Fibroblast of lung (primary cell): Measurements from ENCODE around the gene PIK3R6. TPM values are rescaled to one million over a fixed set of nuclear protein-coding genes. Genes with fewer than 3 reads are reported as not detected.

Experiments used
- DNase-seq, 2 donors: peaks; one replicate each; pipeline versions ENCODE4 v3.0.0 to v3.0.0-alpha.2; 2010; ENCODE audit warnings: low read depth in 2 of 2
- H2AFZ ChIP-seq: 2 replicates; pipeline ENCODE4 v1.5.1; 2012; ENCODE audit warnings: low read length, control low read depth, inconsistent platforms
- H3K27ac ChIP-seq: 2 replicates; pipeline ENCODE4 v1.5.1; 2011; ENCODE audit warnings: low read length, control low read depth; ENCODE audit not compliant: insufficient read depth
- H3K27me3 ChIP-seq: 2 replicates; pipeline ENCODE4 v1.5.1; 2011; ENCODE audit warnings: mild to moderate bottlenecking, low read length; ENCODE audit not compliant: control insufficient read depth, insufficient read depth
- H3K36me3 ChIP-seq: 2 replicates; pipeline ENCODE4 v1.5.1; 2011; ENCODE audit warnings: low read length; ENCODE audit not compliant: control insufficient read depth, insufficient read depth
- H3K4me1 ChIP-seq: 2 replicates; pipeline ENCODE4 v1.5.1; 2011; ENCODE audit warnings: low read length; ENCODE audit not compliant: control insufficient read depth, insufficient read depth; ENCODE audit errors: extremely low read depth
- H3K4me2 ChIP-seq: 2 replicates; pipeline ENCODE4 v1.5.1; 2011; ENCODE audit warnings: low read length, control low read depth; ENCODE audit not compliant: insufficient read depth; ENCODE audit errors: extremely low read depth
- H3K4me3 ChIP-seq, 4 experiments: fragments of 200-600 bp in 1 of 4; sonication (generic) in 1 of 4; replicated peaks in 1 of 4; 2 replicates each; pipeline ENCODE4 v1.5.1; 2011 to 2016; ENCODE audit warnings: low read length in 4 of 4, low read depth in 3 of 4, mild to moderate bottlenecking in 3 of 4, control low read depth in 2 of 4, inconsistent platforms in 1 of 4, mixed read lengths in 1 of 4; ENCODE audit not compliant: insufficient read depth in 1 of 4; ENCODE audit errors: control extremely low read depth in 1 of 4
- H3K79me2 ChIP-seq: 2 replicates; pipeline ENCODE4 v1.5.1; 2012; ENCODE audit warnings: mild to moderate bottlenecking, low read length, inconsistent platforms; ENCODE audit not compliant: control insufficient read depth, insufficient read depth
- H3K9ac ChIP-seq: 2 replicates; pipeline ENCODE4 v1.5.1; 2011; ENCODE audit warnings: mild to moderate bottlenecking, low read length, control low read depth; ENCODE audit not compliant: insufficient read depth
- H3K9me3 ChIP-seq: 2 replicates; pipeline ENCODE4 v1.5.1; 2012; ENCODE audit warnings: low read depth, low read length; ENCODE audit not compliant: control insufficient read depth, insufficient read depth
- H4K20me1 ChIP-seq: 2 replicates; pipeline ENCODE4 v1.5.1; 2011; ENCODE audit warnings: low read length; ENCODE audit not compliant: control insufficient read depth, insufficient read depth; ENCODE audit errors: extremely low read depth
- EZH2 ChIP-seq: IDR thresholded peaks from 2 replicates; pipeline ENCODE4 v1.5.1; 2012; ENCODE audit warnings: low read length, control low read depth, mild to moderate bottlenecking; ENCODE audit errors: missing control alignments
- polyA plus RNA-seq, 2 donors: library from polyadenylated mRNA; depleted of rRNA in 1 of 2; stranded (reverse) in 1 of 2; unstranded in 1 of 2; fragments of >200 nt; gene quantifications; 2 replicates each; pipeline ENCODE4 v1.2.1, GENCODE V29; 2011 to 2012; ENCODE audit warnings: missing spikeins in 1 of 2
- total RNA-seq: library from RNA; depleted of rRNA; stranded (reverse); fragments of >200 nt; gene quantifications from 2 replicates; pipeline ENCODE4 v1.2.1, GENCODE V29; 2014
- TF ChIP-seq, protein P1 (sequence below), 2 donors: IDR thresholded peaks in 1 of 2; conservative IDR thresholded peaks in 1 of 2; 1 replicate in 1 of 2; 2 replicates in 1 of 2; pipeline ENCODE4 v1.5.1; 2011 to 2012; ENCODE audit warnings: low read length in 2 of 2, control low read depth in 1 of 2, inconsistent platforms in 1 of 2, low read depth in 1 of 2, mild to moderate bottlenecking in 1 of 2

The PIK3R6 gene
- total and polyA plus RNA-seq, 2 donors (not counting 1 experiment from before 2014, with no cell fraction given), result 0.02 TPM; not detected in 1

DNA sequence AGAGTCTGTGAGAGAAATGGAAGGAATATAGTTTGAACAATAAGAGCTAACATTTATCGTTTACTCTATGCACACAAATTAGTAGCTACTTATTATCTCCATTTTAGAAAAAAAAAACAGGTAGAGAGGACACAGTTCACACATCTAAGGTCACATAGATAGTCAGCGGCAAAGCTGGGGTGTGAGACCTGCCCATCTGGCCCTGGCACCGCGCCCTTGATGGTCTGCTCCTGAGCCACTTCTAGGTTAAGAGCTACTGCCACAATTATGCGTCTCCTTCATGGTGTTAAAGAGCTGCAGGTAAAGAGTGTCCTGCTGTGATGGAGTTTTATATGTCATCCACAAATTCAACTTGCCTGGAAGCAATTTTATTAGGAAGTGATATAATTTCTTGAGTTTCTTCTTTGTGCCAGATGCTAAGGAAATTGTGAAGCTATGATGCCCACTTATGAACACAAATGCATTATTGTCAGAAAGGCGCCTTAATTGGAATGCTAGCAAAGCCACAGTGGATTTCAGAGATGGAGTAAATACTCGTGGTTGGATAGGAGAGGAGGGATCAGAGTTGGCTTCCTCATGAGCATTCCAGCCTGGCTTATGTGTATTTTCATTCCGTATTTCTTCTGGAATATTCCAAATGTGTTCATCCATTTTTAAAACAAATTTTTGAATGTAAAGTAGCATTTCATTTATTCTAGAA lies 47.0 kb downstream of the PIK3R6 start:
- no peaks in the 10 kb centered on the region for H3K27me3 ChIP-seq
- no peaks in the 10 kb centered on the region for H4K20me1 ChIP-seq
- no peaks in the 10 kb centered on the region for H3K79me2 ChIP-seq
- no peaks in the 10 kb centered on the region for H3K9me3 ChIP-seq
- no peak for TF ChIP-seq EZH2
- TF ChIP-seq, protein P1, sequence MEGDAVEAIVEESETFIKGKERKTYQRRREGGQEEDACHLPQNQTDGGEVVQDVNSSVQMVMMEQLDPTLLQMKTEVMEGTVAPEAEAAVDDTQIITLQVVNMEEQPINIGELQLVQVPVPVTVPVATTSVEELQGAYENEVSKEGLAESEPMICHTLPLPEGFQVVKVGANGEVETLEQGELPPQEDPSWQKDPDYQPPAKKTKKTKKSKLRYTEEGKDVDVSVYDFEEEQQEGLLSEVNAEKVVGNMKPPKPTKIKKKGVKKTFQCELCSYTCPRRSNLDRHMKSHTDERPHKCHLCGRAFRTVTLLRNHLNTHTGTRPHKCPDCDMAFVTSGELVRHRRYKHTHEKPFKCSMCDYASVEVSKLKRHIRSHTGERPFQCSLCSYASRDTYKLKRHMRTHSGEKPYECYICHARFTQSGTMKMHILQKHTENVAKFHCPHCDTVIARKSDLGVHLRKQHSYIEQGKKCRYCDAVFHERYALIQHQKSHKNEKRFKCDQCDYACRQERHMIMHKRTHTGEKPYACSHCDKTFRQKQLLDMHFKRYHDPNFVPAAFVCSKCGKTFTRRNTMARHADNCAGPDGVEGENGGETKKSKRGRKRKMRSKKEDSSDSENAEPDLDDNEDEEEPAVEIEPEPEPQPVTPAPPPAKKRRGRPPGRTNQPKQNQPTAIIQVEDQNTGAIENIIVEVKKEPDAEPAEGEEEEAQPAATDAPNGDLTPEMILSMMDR (conservative IDR thresholded peaks at IDR 0.05 in 1 of 2, IDR thresholded peaks at IDR 0.05 in 1 of 2; ENCODE audit: low read depth in 1 of 2, low read length in 2 of 2), result no peak
- H3K4me2 ChIP-seq, result no peak overlapping the region
- DNase-seq, result peak in 1 of 2 donors; percentile 27
- H3K36me3 ChIP-seq, result no peaks in the 10 kb centered on the region
- H3K4me3 ChIP-seq, result no peak overlapping the region
- H2AFZ ChIP-seq, result no peak overlapping the region
- H3K4me1 ChIP-seq, result no peaks in the 10 kb centered on the region
- H3K9ac ChIP-seq, result no peak overlapping the region
- H3K27ac ChIP-seq, result no peak overlapping the region

DNA sequence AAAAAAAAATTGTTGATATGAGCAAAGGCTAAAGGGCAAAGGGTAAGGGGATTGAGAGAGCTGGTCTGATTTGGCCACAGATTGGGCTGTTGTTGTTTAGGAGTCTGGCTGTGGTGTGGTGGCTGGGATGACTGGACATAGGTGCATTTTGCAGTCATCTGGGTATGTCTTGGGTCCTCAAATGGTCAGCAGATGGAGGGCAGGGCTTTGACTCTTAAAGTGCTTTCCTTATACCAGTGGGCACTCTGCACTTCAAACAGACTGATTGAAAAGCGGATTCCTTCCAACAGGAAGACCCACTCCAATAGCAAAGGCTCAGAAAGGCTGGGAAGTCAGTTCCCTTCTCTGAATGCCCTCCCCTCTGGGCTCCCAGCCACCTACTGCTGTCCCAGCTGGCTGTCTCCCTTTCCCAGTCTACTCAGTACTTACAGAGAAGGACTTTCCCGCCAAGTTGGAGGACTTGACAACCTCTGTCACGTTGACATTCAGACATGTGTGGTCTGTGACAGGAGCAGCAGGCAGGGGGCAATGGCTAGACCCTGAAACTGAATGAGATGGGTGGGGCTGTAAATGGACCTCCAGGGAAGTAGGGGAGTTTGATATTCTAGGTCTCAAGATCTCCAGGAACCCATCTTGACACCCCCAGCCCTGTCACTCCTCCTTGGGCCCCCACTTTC lies 48.7 kb downstream of the PIK3R6 start:
- TF ChIP-seq EZH2, result no peak
- TF ChIP-seq, protein P1 (conservative IDR thresholded peaks at IDR 0.05 in 1 of 2, IDR thresholded peaks at IDR 0.05 in 1 of 2; ENCODE audit: low read depth in 1 of 2, low read length in 2 of 2), result no peak

DNA sequence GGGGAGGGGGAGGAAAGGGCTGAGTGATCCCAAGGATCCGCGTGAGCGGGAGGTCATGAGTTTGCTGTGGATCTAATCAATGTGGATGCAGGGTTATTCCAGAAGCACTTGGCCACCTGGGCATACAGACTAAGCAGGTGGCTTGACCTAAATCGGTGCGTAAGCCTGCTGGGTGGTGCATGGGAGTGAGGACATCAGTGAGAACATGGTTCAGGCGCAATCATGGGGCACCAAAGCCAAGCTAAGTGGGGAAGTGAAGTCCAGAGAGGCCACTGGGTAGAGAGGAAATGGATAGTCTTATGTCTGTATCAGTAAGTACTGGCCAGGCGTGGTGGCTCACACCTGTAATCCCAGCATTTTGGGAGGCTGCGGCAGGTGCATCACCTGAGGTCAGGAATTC lies 49.4 kb downstream of the PIK3R6 start:
- no peak overlapping the region for H3K4me2 ChIP-seq
- no peak overlapping the region for H3K4me3 ChIP-seq
- no peaks in the 10 kb centered on the region for H3K79me2 ChIP-seq
- TF ChIP-seq, protein P1 (conservative IDR thresholded peaks at IDR 0.05 in 1 of 2, IDR thresholded peaks at IDR 0.05 in 1 of 2; ENCODE audit: low read depth in 1 of 2, low read length in 2 of 2), result no peak
- no peak for TF ChIP-seq EZH2
- H3K9ac ChIP-seq, result no peak overlapping the region
- H4K20me1 ChIP-seq, result no peaks in the 10 kb centered on the region
- no peak overlapping the region for H3K27ac ChIP-seq
- no peaks in the 10 kb centered on the region for H3K9me3 ChIP-seq
- H3K27me3 ChIP-seq, result no peaks in the 10 kb centered on the region
- no peak for DNase-seq
- H2AFZ ChIP-seq, result no peak overlapping the region
- no peaks in the 10 kb centered on the region for H3K36me3 ChIP-seq
- H3K4me1 ChIP-seq, result no peaks in the 10 kb centered on the region

More for the DNA sequence above, 48.7 kb downstream of the PIK3R6 start:
- H3K27me3 ChIP-seq, result no peaks in the 10 kb centered on the region
- H3K4me3 ChIP-seq, result no peak overlapping the region
- H3K79me2 ChIP-seq, result no peaks in the 10 kb centered on the region
- H3K27ac ChIP-seq, result no peak overlapping the region
- H3K9ac ChIP-seq, result no peak overlapping the region
- H3K36me3 ChIP-seq, result no peaks in the 10 kb centered on the region
- no peaks in the 10 kb centered on the region for H3K4me1 ChIP-seq
- H3K9me3 ChIP-seq, result no peaks in the 10 kb centered on the region
- H2AFZ ChIP-seq, result no peak overlapping the region
- H4K20me1 ChIP-seq, result no peaks in the 10 kb centered on the region
- no peak overlapping the region for H3K4me2 ChIP-seq
- no peak for DNase-seq
